Activated T-cell treated with anti-CD3 and anti-CD28 coated beads for 4 hours (primary cell): Measurements from ENCODE around the gene JHY.

Source experiments
- DNase-seq: peaks from one replicate; pipeline ENCODE4 v3.0.0-alpha.2; 2020

Gene JHY

GRCh38 chr11:122872046-122872445 is 10.5 kb upstream of the JHY start:
- no peak for DNase-seq

GRCh38 chr11:122874991-122875390 is 7.6 kb upstream of the JHY start:
- no peak for DNase-seq

GRCh38 chr11:122877732-122878131 is 4.8 kb upstream of the JHY start:
- no peak for DNase-seq

- no peak for DNase-seq
These were observed 2.8 kb upstream of the JHY start for GRCh38 chr11:122879785-122880184.

- peak; percentile 6 for DNase-seq
These were observed 492 bp downstream of the JHY start for GRCh38 chr11:122882857-122883645.

- no peak for DNase-seq
These were observed 1.1 kb downstream of the JHY start for GRCh38 chr11:122883646-122883979.

GRCh38 chr11:122888162-122888561 is 5.6 kb downstream of the JHY start:
- no peak for DNase-seq

- no peak for DNase-seq
These were observed 10.6 kb downstream of the JHY start for GRCh38 chr11:122893131-122893530.

GRCh38 chr11:122895563-122895962 is 13.0 kb downstream of the JHY start:
- DNase-seq = no peak

GRCh38 chr11:122897606-122898210 is 15.1 kb downstream of the JHY start:
- DNase-seq = no peak

GRCh38 chr11:122898799-122899198 is 16.2 kb downstream of the JHY start:
- DNase-seq = no peak

GRCh38 chr11:122900587-122901202 is 18.1 kb downstream of the JHY start:
- no peak for DNase-seq

GRCh38 chr11:122902951-122903350 is 20.4 kb downstream of the JHY start:
- no peak for DNase-seq

- DNase-seq = no peak
These were observed 28.2 kb downstream of the JHY start for GRCh38 chr11:122910775-122911174.

- no peak for DNase-seq
These were observed 34.8 kb downstream of the JHY start for GRCh38 chr11:122917311-122917710.

- DNase-seq = no peak
These were observed 36.2 kb downstream of the JHY start for GRCh38 chr11:122918734-122919133.

- no peak for DNase-seq
These were observed 38.0 kb downstream of the JHY start for GRCh38 chr11:122920579-122920978.

GRCh38 chr11:122922893-122923292 is 40.3 kb downstream of the JHY start:
- DNase-seq = no peak

GRCh38 chr11:122923302-122923701 is 40.7 kb downstream of the JHY start:
- DNase-seq = no peak

GRCh38 chr11:122931510-122931909 is 49.0 kb downstream of the JHY start:
- DNase-seq = no peak

GRCh38 chr11:122933416-122933815 is 50.9 kb downstream of the JHY start:
- DNase-seq = no peak

- no peak for DNase-seq
These were observed 55.4 kb downstream of the JHY start for GRCh38 chr11:122937983-122938382.

GRCh38 chr11:122938557-122938956 is 56.0 kb downstream of the JHY start:
- no peak for DNase-seq

GRCh38 chr11:122951211-122951610 is 68.7 kb downstream of the JHY start:
- DNase-seq = no peak
